Measurements from ENCODE around the gene CDPF1.
"Not testable (repeated sequence)": the region's sequence is repeated elsewhere in the genome, so short reads cannot be mapped to it uniquely, and the experiment has no call there.

Gene CDPF1

GRCh38 chr22:46224044-46224897 lies 25.8 kb downstream of the CDPF1 start:
- DNase-seq = no peak

- DNase-seq = no peak
These were observed 29.2 kb downstream of the CDPF1 start for GRCh38 chr22:46220921-46221320.

GRCh38 chr22:46219636-46220035 lies 30.5 kb downstream of the CDPF1 start:
- DNase-seq = peak; percentile 33

GRCh38 chr22:46214616-46215015 lies 35.5 kb downstream of the CDPF1 start:
- no peak for DNase-seq

GRCh38 chr22:46214149-46214548 lies 35.9 kb downstream of the CDPF1 start:
- no peak for DNase-seq

- no peak for DNase-seq
These were observed 37.0 kb downstream of the CDPF1 start for GRCh38 chr22:46213052-46213451.

- no peak for DNase-seq
These were observed 37.9 kb downstream of the CDPF1 start for GRCh38 chr22:46212195-46212594.

- no peak for DNase-seq
These were observed 40.8 kb downstream of the CDPF1 start for GRCh38 chr22:46209262-46209661.

- no peak for DNase-seq
These were observed 46.5 kb downstream of the CDPF1 start for GRCh38 chr22:46203601-46203980.

- no peak for DNase-seq
These were observed 47.0 kb downstream of the CDPF1 start for GRCh38 chr22:46202897-46203600.

- no peak for DNase-seq
These were observed 48.9 kb downstream of the CDPF1 start for GRCh38 chr22:46201059-46201757.

GRCh38 chr22:46198806-46199205 lies 51.3 kb downstream of the CDPF1 start:
- DNase-seq = not testable (repeated sequence)

GRCh38 chr22:46198274-46198673 lies 51.8 kb downstream of the CDPF1 start:
- no peak for DNase-seq

- DNase-seq = no peak
These were observed 53.8 kb downstream of the CDPF1 start for GRCh38 chr22:46196278-46196677.

- DNase-seq = no peak
These were observed 54.5 kb downstream of the CDPF1 start for GRCh38 chr22:46195487-46196165.

Measured in CD4-positive, alpha-beta T cell treated with Interleukin-17A for 1 hour (primary cell).